Activated naive CD8-positive, alpha-beta T cell treated with anti-CD3 and anti-CD28 coated beads, Interleukin-2, amount 50 U/mL, for 16 hours (primary cell): ENCODE data around the gene FUT3.
"Not testable (repeated sequence)": the region's sequence is repeated elsewhere in the genome, so short reads cannot be mapped to it uniquely, and the experiment has no call there.

Experiments
- DNase-seq: peaks from one replicate; pipeline ENCODE4 v3.0.0-alpha.2; 2020; ENCODE audit warnings: low read depth, low spot score

Gene FUT3

DNA sequence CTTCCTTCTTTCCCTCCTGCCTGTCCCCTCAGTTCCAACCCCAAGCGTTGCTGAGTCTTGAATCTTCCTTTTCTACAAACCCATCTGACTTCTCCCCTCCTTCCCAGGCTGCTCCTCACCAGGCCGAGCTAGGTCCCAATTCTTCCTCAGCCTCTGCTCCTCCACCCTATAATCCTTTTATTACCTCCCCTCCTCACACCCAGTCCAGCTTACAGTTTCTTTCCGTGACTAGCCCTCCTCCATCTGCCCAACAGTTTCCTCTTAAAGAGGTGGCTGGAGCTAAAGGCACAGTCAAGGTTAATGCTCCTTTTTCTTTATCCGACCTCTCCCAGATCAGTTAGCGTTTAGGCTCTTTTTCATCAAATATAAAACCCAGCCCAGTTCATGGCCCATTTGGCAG is 2.6 kb downstream of the FUT3 start:
- DNase-seq, result not testable (repeated sequence)

DNA sequence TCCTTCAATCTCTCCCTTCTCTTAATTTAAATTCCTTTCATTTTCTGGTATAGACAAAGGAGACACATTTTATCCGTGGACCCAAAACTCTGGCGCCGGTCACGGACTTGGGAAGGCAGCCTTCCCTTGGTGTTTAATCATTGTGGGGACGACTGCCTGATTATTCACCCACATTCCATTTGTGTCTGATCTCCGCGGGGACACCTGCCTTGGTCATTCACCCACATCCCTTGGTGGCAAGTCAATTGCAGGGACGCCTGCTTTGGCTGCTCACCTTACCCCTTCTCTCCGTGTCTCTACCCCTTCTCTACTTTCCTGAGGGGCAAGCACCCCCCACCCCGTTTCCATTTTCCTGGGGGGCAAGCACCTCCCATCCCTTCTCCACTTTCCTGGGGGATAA is 3.4 kb downstream of the FUT3 start:
- not testable (repeated sequence) for DNase-seq

DNA sequence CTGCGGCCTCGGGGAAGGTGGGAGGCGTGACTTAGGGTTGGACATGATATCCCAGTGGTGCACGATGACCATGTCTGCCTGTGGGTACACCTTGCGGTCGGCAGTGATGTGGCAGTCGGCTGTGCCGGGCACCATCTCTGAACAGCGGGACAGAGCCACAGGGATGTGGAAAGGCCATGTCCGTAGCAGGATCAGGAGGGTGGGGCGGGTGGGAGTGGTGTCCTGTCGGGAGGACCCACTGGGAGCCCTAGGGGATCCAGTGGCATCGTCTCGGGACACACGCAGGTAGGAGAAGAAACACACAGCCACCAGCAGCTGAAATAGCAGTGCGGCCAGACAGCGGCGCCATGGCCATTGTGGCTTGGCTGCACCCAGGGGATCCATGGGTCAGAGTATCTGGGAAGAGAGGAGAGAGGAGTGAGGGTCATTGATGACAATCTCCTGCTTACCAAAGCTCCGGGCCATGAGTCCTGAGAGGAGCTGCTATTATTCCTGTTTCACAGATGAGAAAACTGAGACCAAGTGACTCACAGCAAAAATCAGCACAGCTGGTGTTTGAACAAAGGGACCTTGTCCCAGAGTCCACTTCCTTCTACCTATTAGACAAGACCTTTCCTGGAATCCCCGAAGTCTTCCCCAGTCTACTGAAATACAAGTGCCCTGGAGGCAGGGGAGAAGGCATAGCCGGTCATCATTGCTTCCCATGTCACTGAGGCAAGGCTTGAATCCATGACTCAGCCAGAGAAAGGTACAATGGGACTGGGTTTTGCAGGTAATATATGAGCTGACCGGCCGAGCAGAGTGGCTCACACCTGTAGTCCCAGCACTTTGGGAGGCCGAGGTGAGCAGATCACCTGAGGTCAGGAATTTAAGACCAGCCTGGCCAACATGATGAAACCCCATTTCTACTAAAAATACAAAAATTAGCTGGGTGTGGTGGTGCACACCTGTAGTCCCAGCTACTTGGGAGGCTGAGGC is 6.5 kb downstream of the FUT3 start:
- DNase-seq, result no peak

DNA sequence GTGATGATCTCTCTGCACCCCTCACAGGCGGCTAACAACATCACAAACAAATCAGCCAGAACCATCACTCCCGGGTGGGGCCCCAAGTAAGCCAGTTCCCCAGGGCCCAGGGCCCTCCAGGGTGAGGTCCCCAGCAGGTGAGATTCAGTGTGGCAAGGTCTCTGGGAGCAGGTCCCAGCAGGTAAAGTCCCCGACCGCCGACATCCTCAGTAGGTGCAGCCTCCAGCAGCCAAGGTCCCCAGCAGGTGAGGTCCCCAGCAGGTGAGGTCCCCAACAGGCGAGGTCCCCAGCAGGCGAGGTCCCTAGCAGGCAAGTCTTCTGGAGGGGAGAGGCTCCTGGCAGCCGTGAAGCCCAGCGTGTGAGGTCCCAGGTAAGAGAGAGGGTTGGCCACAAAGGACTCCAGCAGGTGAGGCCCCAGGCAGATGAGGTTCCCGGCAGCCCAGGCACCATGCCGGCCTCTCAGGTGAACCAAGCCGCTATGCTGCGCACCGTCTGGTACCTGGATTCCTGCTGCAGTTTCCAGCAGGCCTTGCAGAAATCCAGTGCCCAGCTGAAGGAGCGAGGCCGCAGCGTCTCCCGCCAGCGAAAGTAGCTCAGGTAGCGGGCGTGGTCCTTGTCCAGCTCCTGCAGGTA is 7.8 kb downstream of the FUT3 start:
- DNase-seq, result no peak

DNA sequence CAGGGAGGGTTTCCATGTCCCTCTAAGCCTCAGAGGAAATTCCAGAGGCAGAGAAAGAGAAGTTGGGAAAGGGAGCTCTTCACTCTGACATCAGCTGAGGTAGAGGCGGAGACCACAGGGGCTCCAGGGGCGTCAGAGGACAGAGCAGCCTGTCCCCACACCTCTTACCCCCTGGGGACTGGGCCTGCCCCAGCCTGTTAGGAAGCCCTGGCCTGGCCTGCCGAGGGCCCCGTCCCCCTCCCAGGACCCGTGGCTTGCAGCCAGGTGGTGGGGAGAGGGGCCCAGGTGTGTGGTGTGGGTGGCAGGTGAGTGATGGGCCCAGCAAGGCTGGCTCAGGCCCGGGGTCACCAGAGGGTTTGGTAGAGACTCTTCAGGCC is 9.5 kb downstream of the FUT3 start:
- DNase-seq, result not testable (repeated sequence)

DNA sequence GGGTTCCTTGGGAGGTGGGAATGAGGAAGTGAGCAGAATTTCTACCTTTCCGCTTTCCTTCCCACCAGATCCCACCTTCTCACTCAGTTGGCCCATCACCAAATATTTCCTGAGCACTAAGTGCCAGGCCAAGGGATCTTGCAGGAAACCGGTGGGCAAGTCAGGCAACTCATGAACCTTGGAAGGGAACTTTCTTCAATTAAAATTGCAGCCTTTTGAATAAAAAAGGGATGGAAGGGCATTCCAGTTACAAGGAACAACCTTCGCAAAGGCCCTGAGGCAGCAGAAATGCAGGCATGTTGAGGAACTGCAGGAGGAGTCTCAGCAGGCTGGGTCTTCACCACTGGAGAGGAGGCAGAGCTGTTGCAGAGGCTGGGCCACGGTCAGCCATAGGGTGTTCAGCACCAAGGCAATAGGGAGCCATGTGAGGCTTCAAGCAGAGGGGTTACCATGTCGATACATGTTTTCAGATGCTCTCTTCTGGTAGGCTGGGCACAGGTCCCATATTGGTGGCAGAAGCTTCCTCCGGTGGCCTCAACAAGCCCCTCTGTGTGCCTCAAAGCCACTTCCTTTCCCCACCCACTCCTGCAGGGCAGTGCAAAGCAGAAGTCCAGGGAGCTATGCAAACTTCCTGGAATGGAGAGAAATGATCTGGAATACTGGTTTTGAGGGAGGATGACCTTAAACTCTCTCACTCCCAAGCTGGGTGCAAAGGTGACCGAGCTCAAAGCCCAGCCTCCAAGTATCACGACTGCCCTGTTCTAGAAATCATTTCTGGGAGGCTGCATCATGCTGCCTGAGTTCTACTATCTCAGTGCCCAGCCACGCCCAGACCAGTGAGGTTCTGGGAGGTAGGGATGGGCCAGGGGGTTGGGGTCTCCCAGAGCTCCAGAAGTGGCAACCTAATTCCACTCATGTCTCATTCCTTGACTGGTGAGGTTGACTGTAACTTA is 11.9 kb downstream of the FUT3 start, which contains the start of gene FUT6:
Gene FUT6, minus strand, starts transcription at position 638 of the 953 bp plus-strand sequence. CDS start 7,135 bp downstream, outside the sequence.
- DNase-seq, result no peak

DNA sequence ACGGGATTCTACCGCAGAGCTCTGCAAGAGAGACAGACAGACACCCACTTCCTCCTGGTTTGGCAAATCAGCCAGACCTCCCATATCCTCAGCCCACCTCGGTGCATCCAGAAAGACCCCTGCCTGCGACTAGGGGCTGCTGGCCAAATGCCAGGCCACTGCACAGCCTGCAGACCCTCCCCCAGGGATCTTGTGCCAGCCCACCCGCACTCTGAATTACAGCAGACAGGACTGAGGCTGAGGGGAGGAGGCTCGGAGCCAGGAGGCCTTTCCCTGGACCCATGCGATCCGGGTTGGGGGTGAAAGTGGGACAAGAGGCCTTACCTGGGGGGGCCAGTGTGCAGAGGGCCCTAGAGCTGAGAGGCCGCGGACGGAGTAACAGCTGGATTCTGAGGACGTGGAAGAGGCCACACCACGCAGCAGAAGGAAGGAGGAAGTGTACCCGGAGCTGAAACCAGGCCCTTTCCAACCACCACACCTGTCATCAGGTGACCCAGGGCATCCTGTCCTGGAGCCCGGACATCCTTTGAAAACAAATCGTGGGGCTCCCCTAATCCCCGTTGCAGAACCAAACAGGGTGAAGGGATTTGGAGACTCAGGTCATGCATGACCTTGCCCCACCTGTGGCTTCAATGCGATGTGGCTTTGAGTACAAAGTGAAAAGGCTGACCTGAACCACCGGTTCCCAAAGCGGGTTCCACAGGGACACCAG is 12.7 kb downstream of the FUT3 start:
- no peak for DNase-seq

DNA sequence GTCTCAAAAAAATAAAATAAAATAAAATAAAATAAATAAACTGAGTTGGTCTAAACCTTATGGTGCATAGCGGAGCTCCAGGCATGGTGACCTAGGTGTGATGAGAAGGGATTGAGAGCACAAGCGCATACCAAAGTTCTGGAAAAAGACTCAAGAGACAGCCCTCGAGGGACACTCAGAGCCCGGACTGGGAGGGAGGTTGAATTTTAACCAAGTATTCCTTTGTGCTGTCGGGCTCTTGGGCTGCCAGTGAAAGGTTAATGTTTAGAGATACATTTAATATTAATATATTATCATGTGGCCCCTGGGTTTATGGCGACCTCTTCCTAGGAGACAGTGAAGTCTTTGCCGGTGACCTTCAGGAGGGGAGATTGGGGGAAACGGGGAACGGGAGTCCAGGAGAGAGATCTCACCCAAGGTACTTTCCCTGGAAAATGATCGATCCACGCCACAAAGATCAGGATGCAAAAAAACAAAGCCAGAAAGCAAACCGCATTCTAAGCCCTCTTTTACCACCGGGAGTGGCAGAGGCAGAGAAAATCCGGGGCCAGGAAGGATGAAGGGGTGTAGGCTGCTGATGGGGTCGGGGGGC is 13.4 kb downstream of the FUT3 start:
- no peak for DNase-seq

DNA sequence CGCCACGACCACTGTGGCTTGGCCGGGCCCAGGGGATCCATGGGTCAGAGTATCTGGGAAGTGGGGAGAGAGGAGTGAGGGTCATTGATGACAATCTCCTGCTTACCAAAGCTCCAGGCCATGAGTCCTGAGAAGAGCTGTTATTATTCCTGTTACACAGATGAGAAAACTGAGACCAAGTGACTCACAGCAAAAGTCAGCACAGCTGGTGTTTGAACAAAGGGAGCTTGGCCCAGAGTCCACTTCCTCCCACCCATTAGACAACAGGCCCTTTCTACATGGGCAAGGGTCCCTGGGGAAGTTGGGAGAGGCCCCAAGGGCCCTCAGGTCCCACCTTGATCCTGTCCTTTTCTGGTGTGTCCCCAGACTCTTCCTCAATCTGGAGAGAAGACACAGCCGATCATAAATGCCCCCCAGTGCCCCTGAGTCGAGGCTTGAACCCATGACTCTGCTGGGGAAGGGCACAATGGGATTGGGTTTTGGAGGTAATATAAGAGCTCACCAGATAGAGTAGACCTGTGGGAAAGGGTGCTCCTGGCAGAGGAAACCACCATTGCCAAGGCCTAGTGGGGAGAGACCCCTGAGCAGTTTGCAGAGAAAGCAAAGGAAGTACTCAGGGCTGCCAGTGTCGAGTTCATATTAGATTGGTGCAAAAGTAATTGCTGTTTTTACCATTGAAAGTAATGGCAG is 18.6 kb downstream of the FUT3 start:
- no peak for DNase-seq

DNA sequence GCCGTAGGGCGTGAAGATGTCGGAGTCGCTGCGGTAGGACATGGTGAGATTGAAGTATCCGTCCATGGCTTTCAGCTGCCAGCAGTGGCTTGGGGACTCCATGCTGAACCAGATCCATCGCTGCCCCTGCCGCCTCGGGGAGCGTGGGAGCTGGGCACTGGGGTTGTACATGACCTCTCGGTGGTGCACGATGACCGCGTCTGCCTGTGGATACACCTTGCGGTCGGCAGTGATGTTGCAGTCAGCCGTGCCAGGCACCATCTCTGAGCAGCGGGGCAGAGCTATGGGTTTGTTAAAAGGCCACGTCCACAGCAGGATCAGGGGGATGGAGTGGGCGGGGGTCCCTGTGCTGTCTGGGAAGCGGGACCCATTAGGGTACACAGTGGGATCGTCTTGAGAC is 19.2 kb downstream of the FUT3 start:
- no peak for DNase-seq

DNA sequence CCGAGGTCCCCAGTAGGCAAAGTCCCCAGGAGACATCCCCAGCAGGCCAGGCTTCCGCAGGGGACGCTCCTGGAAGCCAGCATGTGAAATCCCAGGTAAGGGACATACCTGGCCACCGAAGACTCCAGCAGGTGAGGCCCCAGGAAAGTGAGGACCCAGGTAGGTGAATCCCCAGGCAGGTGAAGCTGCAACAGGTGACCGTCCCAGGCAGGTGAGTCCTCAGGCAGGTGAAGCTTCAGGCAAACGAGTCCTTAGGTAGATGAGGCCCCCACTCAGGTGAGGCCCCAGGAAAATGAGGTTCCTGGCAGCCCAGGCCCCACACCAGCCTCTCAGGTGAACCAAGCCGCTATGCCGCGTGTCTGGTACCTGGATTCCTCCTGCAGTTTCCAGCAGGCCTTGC is 20.1 kb downstream of the FUT3 start:
- DNase-seq, result no peak

DNA sequence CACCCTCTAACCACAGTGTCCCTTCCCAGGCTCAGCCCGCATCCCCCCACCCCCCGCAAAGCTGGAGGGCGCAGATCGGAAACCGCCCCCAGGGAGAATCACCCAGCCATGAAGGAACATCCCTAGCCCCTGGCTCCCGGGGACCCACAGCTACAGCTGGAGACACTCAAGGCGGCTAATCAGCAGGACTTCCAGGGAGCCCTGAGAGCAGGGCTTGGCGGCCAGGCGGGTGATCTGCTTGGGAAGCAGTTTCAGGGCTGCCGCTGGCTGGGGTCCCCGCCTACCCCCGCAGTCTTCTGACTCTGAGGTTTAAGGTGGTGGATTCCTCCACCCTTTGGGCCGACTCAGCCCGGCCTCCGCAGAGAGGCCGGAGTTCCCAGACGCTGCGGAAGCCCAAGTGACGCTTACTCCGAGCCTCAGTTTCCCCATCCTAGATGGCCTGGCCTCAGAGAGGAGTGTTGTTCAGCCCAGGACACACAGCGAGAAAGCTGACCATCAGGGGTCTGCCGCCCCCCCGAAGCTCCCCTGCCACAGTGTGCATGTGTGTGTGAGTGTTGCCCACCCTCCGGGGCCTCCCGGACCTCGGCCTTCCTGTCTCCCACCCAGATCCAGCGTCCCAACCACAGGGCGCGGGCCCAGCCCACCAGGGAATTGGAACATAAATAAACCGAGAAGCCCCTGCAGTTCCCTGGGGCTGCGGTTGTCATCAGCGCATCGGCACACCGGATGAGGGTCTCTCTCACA is 21.5 kb downstream of the FUT3 start:
- DNase-seq, result no peak

DNA sequence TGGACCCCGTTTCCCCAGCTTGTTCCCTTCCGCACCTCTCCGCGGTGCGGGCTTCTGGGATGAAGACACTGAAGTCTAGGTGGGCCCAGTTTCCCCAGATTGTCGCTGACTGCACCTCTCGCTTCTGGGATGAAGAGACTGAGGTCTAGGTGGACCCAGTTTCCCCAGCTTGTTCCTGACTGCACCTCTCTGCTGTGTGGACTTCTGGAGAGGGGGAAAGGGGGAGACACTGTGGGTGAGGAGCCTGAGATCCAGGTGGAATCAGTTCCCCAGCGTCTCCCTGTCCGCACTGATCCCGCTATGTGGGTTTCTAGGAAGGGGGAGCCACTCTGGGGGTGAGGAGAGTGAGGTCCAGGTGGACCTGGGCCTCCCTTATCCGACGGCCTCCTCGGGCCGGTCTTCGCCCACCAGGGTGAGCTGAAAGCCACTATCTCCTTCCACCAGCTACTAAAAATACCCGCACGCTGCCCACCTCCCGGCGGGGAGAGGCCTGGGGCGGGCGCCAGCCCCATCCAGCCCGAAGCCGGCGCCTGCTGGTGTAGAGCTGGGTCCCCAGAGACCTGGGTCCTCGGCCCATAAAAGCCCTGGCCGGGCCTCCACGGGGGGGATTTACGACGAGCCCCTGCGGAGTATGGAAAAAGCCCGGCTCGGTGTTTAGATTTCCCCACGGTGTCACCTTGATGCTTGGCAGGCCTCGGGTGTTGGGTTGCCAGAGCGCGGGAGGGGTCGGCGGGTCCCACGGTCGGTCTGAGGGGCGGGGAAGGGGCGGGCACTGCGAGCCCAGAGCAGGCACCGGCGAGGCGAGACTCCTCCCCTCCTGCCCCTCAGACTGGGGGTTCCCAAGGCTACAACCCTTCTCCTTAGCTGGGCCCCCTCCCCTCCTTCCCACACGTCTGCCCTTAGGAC is 22.3 kb downstream of the FUT3 start:
- DNase-seq, result no peak

DNA sequence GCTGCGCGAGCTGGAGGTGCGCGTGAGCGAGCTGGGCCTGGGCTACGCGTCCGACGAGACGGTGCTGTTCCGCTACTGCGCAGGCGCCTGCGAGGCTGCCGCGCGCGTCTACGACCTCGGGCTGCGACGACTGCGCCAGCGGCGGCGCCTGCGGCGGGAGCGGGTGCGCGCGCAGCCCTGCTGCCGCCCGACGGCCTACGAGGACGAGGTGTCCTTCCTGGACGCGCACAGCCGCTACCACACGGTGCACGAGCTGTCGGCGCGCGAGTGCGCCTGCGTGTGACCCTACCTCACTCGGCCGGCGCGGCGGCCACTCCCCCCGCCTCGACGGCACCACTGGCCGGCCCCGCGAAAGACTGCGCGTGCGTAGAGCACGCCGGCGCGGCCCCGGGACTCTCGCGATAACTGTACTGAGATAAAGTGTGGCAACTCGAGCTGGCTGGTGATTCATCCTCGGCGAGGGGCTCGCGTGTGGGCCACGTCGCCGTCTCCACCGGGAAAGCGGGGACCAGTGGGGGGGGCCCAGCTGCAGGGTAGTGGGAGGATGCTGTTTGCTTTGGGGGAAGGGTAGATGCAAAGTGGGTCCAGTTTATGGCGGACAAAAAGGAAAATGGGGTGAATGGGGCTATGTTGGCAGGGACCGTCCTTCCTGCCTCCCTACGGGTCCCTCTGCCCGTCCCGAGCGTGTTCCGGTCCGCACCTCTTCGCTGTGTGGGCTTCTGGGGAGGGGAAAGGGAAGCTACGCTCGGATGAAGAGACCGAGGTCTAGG is 23.2 kb downstream of the FUT3 start:
- DNase-seq, result peak; percentile 86

DNA sequence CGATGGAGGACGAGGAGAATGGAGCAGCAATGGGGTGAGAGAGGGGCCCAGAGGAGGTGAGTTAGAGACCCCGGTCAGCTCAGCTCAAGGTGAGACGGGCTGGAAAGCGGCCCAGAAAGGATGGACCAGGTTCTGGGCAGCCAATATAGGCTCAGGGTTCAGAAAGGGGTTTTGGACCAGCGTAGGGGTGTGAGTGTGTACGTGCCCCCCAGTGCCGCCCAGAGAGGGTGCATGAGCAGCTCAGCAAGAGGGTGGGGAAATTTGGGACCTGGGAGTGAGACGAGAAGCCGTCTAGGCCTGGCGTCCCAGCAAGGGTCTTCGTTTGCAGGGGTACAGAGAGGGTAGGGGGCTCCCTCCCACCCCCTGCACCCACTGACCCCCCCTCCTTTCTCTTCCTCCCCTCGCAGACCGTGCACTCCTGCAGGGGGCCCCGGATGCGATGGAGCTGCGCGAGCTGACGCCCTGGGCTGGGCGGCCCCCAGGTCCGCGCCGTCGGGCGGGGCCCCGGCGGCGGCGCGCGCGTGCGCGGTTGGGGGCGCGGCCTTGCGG is 23.8 kb downstream of the FUT3 start:
- DNase-seq, result no peak

DNA sequence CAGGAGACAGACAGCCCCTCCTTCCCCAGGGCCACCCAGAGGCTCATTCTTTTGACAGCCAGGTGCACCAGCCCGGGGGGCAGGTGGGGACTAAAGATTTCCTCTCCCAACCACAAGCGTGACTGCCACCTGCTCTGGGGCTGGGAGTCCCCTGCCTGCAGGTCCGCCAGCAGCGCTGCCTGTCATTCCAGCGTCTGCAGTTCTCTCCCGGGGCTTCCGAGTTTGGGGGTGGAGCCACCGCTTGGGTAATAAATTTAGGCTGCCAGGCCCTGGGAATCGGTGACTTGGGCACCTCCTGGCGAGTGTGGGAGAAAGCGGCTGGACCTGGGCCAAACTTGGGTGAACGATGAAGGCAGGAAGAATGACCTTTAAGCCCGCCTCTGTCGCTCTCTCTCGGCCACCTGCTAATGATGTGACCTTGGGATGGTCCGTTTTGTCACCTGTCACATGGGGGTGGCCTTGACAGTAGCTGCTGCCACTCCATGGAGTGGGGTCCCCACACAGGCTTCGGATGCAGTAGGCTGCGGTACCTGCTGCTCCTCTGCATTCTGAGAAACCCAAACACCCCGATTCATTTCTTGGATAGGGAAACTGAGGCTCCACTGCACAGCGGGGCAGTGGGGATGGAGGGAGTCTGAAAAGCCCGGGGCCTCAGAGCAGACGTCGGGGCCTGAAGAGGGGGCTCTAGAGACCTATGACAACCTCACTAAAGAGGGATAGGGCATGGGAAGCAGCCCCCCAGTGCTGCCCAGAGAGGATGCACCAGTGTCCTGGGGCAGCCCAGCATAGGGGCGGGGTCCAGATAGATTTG is 24.5 kb downstream of the FUT3 start:
- no peak for DNase-seq
